Measurements from ENCODE around the gene PRTG.
"Not testable (repeated sequence)": the region's sequence is repeated elsewhere in the genome, so short reads cannot be mapped to it uniquely, and the experiment has no call there.

The PRTG gene

GRCh38 chr15:55700876-55701275 is 42.1 kb downstream of the PRTG start:
- no peak for DNase-seq (ENCODE audit: low read depth in 2 of 2)

- DNase-seq (ENCODE audit: low read depth in 2 of 2), result no peak
These were observed 44.3 kb downstream of the PRTG start for GRCh38 chr15:55698653-55699052.

- DNase-seq (ENCODE audit: low read depth in 2 of 2), result no peak
These were observed 46.7 kb downstream of the PRTG start for GRCh38 chr15:55696221-55696620.

- no peak for DNase-seq (ENCODE audit: low read depth in 2 of 2)
These were observed 47.5 kb downstream of the PRTG start for GRCh38 chr15:55695432-55695831.

GRCh38 chr15:55694652-55695150 is 48.3 kb downstream of the PRTG start:
- DNase-seq (ENCODE audit: low read depth in 2 of 2), result no peak

GRCh38 chr15:55693116-55693515 is 49.8 kb downstream of the PRTG start:
- not testable (repeated sequence) for DNase-seq (ENCODE audit: low read depth in 2 of 2)

GRCh38 chr15:55687792-55688191 is 55.2 kb downstream of the PRTG start:
- no peak for DNase-seq (ENCODE audit: low read depth in 2 of 2)

GRCh38 chr15:55685286-55685685 is 57.7 kb downstream of the PRTG start:
- no peak for DNase-seq (ENCODE audit: low read depth in 2 of 2)

GRCh38 chr15:55683376-55683775 is 59.6 kb downstream of the PRTG start:
- no peak for DNase-seq (ENCODE audit: low read depth in 2 of 2)

GRCh38 chr15:55681631-55682030 is 61.3 kb downstream of the PRTG start:
- DNase-seq (ENCODE audit: low read depth in 2 of 2), result no peak

- DNase-seq (ENCODE audit: low read depth in 2 of 2), result no peak
These were observed 66.4 kb downstream of the PRTG start for GRCh38 chr15:55676507-55676906.

GRCh38 chr15:55673287-55673686 is 69.7 kb downstream of the PRTG start:
- DNase-seq (ENCODE audit: low read depth in 2 of 2), result no peak

- DNase-seq (ENCODE audit: low read depth in 2 of 2), result no peak
These were observed 73.7 kb downstream of the PRTG start for GRCh38 chr15:55669270-55669669.

GRCh38 chr15:55665605-55666227 is 77.2 kb downstream of the PRTG start:
- DNase-seq (ENCODE audit: low read depth in 2 of 2), result no peak

- DNase-seq (ENCODE audit: low read depth in 2 of 2), result no peak
These were observed 81.5 kb downstream of the PRTG start for GRCh38 chr15:55661428-55661827.

- DNase-seq (ENCODE audit: low read depth in 2 of 2), result no peak
These were observed 82.8 kb downstream of the PRTG start for GRCh38 chr15:55660153-55660552.

- no peak for DNase-seq (ENCODE audit: low read depth in 2 of 2)
These were observed 83.5 kb downstream of the PRTG start for GRCh38 chr15:55659481-55659880.

- DNase-seq (ENCODE audit: low read depth in 2 of 2), result no peak
These were observed 84.1 kb downstream of the PRTG start for GRCh38 chr15:55658886-55659285.

GRCh38 chr15:55654561-55655031 is 88.4 kb downstream of the PRTG start:
- DNase-seq (ENCODE audit: low read depth in 2 of 2), result no peak

- no peak for DNase-seq (ENCODE audit: low read depth in 2 of 2)
These were observed 90.0 kb downstream of the PRTG start for GRCh38 chr15:55652909-55653495.

GRCh38 chr15:55652359-55652758 is 90.6 kb downstream of the PRTG start:
- DNase-seq (ENCODE audit: low read depth in 2 of 2), result no peak

- DNase-seq (ENCODE audit: low read depth in 2 of 2), result no peak
These were observed 93.9 kb downstream of the PRTG start for GRCh38 chr15:55649058-55649423.

GRCh38 chr15:55638764-55639163 is 104.2 kb downstream of the PRTG start:
- no peak for DNase-seq (ENCODE audit: low read depth in 2 of 2)

GRCh38 chr15:55637086-55637485 is 105.9 kb downstream of the PRTG start:
- DNase-seq (ENCODE audit: low read depth in 2 of 2), result no peak
